ENCODE results near the gene LCN12.

Gene LCN12

GRCh38 chr9:136974817-136975535 lies 22.9 kb downstream of the LCN12 start:
- no peak for DNase-seq

- DNase-seq, result no peak
These were observed 23.6 kb downstream of the LCN12 start for GRCh38 chr9:136975644-136976043.

DNA sequence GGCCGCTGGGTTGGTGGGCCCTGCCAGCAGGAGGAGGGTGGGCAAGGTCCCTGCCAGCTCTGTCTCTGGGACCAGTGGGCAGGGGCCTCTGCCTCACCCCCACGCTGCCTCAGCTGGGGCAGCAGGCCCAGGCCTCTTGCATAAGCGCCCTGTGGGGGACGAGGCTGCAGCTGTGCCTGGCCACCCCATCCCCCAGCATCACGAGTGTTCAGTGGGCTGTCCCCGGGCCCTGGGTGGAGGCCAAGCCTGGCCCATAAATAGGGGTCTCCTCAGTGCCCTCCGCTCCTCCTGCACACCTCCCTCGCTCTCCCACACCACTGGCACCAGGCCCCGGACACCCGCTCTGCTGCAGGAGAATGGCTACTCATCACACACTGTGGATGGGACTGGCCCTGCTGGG lies 25.1 kb downstream of the LCN12 start, which contains the start of gene PTGDS:
Gene PTGDS (plus strand): TSS at position 282 of the 400 bp plus-strand sequence. CDS start 75 bp downstream, at position 357.
- DNase-seq, result no peak

GRCh38 chr9:136977649-136978072 lies 25.6 kb downstream of the LCN12 start:
- DNase-seq, result no peak

DNA sequence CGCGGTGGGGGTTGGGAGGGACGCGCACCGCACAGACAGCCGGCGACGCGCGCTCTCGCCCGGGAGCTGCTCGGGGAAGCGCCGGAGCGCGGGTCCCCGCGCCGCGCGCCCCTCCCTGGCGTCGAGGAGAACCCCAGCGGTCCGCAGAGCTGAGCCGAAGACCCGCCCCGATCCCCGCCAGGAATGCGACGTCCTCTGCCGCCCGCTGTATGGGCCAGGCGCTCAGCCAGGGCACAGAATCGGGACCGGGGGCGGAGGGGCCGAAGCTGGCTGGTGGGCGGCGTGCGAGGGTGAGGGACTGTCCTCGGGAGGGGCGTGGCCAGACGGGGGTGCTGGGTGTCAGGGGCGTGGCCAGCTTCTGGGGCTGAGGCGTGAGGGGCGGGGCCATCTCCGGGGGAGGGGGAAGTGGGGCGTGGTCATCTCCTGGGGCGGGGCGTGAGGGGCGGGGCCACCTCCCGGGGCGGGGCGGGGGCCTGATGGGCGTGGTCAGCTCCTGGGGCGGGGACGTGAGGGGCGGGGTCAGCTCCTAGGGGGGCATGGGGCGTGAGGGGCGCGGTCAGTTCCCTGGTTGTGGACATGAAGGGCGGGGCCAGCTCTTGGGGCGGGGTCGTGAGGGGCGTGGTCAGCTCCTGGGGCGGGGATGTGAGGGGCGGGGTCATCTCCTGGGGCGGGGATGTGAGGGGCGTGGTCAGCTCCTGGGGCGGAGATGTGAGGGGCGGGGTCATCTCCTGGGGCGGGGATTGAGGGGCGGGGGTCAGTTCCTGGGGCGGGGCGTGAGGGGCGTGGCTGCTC lies 26.2 kb downstream of the LCN12 start:
- no peak for DNase-seq

- DNase-seq, result no peak
These were observed 26.9 kb downstream of the LCN12 start for GRCh38 chr9:136978865-136979544.

DNA sequence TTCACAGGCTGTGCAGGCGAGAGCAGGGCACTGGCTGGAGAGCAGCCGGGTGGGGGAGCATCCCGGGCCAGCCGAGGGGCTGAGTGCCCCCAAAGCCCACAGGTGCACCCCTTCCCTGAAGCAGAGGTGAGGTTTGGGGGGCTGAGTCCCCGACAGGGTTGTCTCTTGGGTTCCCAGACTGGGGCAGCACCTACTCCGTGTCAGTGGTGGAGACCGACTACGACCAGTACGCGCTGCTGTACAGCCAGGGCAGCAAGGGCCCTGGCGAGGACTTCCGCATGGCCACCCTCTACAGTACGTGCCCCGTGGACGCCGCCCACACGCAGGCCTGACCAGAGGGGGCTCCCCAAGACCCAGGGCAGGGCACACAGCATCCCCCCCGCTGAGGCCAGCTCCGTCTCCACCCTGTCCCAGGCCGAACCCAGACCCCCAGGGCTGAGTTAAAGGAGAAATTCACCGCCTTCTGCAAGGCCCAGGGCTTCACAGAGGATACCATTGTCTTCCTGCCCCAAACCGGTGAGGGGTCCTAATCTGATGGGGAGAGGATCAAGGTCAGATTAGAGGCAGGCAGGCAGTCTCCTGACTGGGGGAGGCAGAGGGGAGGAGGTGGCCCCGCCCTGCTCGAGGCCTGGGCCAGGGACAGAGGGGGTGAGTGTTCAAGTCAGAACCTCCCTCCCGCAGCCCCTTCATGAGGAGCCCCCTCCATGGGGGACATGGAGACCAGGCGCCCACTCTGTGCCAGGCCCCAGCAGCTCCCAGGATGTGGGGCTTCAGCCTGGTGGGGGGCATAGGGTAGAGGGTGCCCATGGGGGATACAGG lies 27.9 kb downstream of the LCN12 start:
- DNase-seq, result no peak

- no peak for DNase-seq
These were observed 28.8 kb downstream of the LCN12 start for GRCh38 chr9:136980669-136981478.

DNA sequence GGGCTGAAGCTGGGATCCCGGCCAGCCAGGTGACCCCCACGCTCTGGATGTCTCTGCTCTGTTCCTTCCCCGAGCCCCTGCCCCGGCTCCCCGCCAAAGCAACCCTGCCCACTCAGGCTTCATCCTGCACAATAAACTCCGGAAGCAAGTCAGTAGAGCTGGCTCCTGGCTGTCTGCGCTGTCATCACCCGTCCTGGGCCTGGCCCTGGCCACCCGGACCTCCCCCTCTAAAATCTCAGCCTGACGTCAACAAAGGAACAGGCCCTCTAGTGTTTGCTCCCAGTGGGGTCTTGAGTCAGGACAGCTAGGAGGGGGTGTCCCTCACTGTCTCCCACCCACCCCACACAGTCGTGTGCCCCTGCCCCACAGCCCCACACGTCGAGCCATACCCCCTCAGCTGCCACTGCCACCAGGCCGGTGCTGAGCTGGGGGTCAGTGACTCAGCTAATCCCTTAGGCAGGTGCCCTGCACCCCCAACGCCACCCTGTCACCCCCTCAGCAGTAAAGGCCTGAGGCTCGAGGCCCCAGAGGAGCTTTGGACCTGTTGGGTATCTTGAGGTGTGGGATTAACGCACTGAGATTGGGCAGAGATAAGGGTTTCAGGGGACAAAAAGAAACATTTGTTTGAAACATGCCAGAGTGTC lies 29.6 kb downstream of the LCN12 start:
- DNase-seq, result no peak

DNA sequence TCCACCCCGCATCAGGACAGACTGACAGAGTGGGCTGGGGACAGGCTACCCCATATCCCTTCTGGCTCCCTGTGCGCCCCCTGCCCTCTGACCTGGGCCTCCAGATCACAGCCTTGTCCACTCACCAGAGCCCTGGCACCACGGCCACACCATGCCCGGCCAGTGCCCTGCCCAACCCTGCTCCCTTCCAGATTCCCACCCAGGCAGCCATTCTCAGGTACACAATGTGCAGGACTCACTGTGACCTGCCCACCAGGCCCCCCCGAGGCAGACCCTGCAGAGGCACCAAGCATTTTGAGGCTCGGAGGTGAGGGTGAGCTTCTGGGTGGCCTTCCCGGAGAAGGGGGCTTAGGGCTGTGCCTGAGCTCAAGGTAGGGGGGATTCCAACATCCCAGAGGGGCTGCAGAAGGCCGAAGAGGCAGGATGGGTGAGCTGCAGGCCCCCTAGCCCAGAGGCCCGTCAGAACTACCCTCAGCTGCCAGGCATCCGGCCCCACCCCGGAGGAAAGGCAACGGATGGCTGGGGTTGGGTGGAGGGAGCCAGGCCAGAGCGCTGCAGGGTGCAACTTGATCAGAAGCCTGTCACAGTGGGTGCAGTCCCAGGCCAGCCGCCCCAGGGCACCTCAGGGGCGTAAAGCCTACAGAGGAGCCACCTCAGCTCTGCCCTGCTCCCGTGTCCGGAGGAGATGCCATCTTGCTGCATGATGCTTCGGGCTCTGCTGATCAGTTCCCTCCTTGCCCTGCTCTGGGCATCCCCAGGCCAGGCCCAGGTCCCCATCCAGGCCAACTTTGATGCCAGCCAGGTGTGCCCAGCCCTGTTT lies 30.4 kb downstream of the LCN12 start, which contains the start of gene LCNL1:
Gene LCNL1 (plus strand): TSS at position 762 of the 820 bp plus-strand sequence. CDS start 594 bp downstream, outside the sequence.
- DNase-seq, result no peak

GRCh38 chr9:136983167-136983566 lies 31.1 kb downstream of the LCN12 start:
- no peak for DNase-seq

DNA sequence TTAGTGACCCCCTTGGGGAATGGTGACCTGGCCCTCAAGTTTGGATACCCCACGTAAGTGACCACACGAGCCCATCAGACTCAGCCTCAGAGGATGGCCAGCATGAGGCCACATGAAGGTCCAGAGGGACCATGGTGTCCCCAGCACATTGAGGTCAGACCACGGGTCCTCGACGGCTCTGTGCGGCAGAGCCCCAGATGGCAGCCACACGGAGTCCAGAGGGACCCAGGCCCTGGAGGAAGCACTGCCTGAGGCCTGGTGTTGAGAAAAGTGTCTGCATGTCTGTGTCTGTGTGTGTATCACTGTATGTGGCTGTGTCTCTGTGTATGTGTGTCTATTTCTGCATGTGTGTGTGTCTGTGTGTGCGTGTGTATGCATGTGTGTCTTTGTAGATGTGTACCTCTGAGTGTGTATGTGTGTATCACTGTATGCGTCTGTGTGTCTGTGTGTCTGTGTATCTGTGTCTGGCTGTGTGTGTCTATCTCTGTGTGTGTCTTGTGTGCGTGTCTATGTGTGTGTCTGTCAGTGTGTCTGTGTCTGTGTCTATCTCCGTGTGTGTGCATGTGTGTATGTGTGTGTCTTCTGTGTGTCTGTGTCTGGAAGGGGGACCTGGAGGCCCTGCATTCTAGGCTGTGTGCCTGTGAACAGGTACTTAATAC lies 31.7 kb downstream of the LCN12 start:
- no peak for DNase-seq

- no peak for DNase-seq
These were observed 32.5 kb downstream of the LCN12 start for GRCh38 chr9:136984464-136985026.

DNA sequence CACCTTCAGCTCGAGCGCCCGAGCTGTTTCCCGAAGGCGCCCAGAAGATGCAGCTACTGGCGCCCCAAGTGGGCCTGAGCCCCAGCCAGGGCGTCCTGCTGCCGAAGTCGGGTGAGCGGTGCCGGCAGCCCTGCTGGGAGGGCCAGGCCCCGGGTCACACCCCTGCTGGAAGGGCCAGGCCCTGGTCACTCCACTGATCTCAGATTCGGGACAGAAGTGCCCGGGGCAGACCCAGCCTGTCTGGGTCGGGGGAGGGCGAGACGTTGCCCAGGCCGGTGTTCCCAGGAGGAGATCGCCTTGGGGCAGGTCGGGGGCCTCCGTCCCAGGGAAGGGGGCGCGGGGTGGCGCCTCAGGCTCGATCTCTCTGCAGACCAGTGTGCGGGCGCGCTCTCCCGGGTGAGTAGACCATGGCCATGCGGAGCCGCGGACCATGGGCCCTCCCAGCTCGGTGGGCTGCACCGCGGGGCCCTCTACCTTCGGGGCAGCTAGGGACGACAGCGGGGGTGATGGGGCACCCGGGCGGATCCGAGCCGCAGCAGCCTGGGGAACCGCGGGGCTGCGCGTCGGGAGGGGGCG lies 33.0 kb downstream of the LCN12 start:
- DNase-seq, result no peak

- no peak for DNase-seq
These were observed 33.8 kb downstream of the LCN12 start for GRCh38 chr9:136985853-136986252.

DNA sequence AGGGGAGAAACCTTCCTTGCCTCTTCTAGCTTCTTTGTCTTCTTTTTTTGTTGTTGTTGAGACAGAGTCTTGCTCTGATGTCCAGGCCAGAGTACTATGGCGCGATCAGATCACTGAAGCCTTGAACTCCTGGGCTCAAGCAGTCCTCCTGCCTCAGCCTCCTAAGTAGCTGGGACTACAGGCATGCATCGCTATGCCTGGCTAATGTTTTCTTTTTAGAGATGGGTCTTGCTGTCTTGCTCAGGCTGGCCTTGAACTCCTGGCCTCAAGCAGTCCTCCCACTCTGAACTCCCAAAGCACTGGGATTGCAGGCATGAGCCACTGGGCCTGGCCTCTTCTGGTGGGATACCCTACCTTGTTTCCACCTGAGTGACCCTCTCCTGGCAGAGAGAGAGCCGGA lies 36.8 kb downstream of the LCN12 start:
- no peak for DNase-seq

GRCh38 chr9:136990242-136990911 lies 38.3 kb downstream of the LCN12 start:
- DNase-seq, result no peak
